Karpas-422 (cell line): Measurements from ENCODE around the gene BEND5. TPM values are rescaled to one million over a fixed set of nuclear protein-coding genes. Genes with fewer than 3 reads are reported as not detected.

ENCODE experiments used
- DNase-seq: peaks from one replicate; pipeline ENCODE4 v3.0.0-alpha.2; 2015
- H2AFZ ChIP-seq: fragments of 200-600 bp; sonication (generic); 2 replicates; pipeline ENCODE4 v1.6.1; 2014; ENCODE audit warnings: antibody characterized with exemption, low read length, mixed read lengths
- H3K27ac ChIP-seq: fragments of 200-600 bp; sonication (generic); 2 replicates; pipeline ENCODE4 v1.5.1; 2014; ENCODE audit warnings: mild to moderate bottlenecking, low read length, moderate library complexity
- H3K27me3 ChIP-seq: fragments of 200-600 bp; sonication (generic); 2 replicates; pipeline ENCODE4 v1.6.1; 2014; ENCODE audit warnings: low read length, mixed read lengths
- H3K36me3 ChIP-seq: fragments of 200-600 bp; sonication (generic); 2 replicates; pipeline ENCODE4 v1.6.1; 2014; ENCODE audit warnings: low read length, mixed read lengths; ENCODE audit not compliant: insufficient read depth
- H3K4me1 ChIP-seq: fragments of 200-600 bp; sonication (generic); 2 replicates; pipeline ENCODE4 v1.6.1; 2014; ENCODE audit warnings: mild to moderate bottlenecking, low read length, mixed read lengths
- H3K4me2 ChIP-seq: fragments of 200-600 bp; sonication (generic); 2 replicates; pipeline ENCODE4 v1.6.1; 2014; ENCODE audit warnings: low read length, low read depth, mild to moderate bottlenecking; ENCODE audit not compliant: poor library complexity, severe bottlenecking
- H3K4me3 ChIP-seq: fragments of 200-600 bp; sonication (generic); 2 replicates; pipeline ENCODE4 v1.5.1; 2014; ENCODE audit warnings: mild to moderate bottlenecking, antibody characterized with exemption, low read length, mixed read lengths
- H3K79me2 ChIP-seq: fragments of 200-600 bp; sonication (generic); 2 replicates; pipeline ENCODE4 v1.6.1; 2014; ENCODE audit warnings: mild to moderate bottlenecking, low read length, mixed read lengths
- H3K9ac ChIP-seq: fragments of 200-600 bp; sonication (generic); 2 replicates; pipeline ENCODE4 v1.6.0; 2014; ENCODE audit warnings: low read length
- H3K9me2 ChIP-seq: fragments of 200-600 bp; sonication (generic), shearing (Covaris generic); replicated peaks from 2 replicates; pipeline ENCODE4 v1.6.0; 2014; ENCODE audit warnings: mild to moderate bottlenecking, low read length, moderate library complexity; ENCODE audit not compliant: insufficient read depth
- H3K9me3 ChIP-seq: fragments of 300-700, 200-600 bp; sonication (generic); 2 replicates; pipeline ENCODE4 v1.6.1; 2014; ENCODE audit warnings: low read length, mixed read lengths
- H4K20me1 ChIP-seq: fragments of 200-600 bp; sonication (generic); 2 replicates; pipeline ENCODE4 v1.6.1; 2014; ENCODE audit warnings: mild to moderate bottlenecking, antibody characterized with exemption, low read length, low read depth; ENCODE audit not compliant: insufficient read depth
- total RNA-seq: library from RNA; depleted of rRNA; stranded (reverse); fragments of >200 nt; shearing (Covaris generic); gene quantifications from 2 replicates; pipeline ENCODE4 v1.2.3, GENCODE V29; 2014; ENCODE audit warnings: low replicate concordance

The BEND5 gene
- total RNA-seq, 1 experiment from 2014 or later, result not detected

- Histone ChIP-seq H3K27ac (no peak overlapping the region), H3K9me3 (no peaks in the 10 kb centered on the region), H2AFZ (no peak overlapping the region), H3K9ac (no peak overlapping the region), H3K4me2 (no peak overlapping the region), H3K79me2 (no peaks in the 10 kb centered on the region), H3K9me2 (no peaks in the 10 kb centered on the region), H3K4me3 (no peak overlapping the region), H3K27me3 (no peaks in the 10 kb centered on the region), H4K20me1 (no peaks in the 10 kb centered on the region), H3K36me3 (no peaks in the 10 kb centered on the region), H3K4me1 (no peaks in the 10 kb centered on the region)
- DNase-seq, result no peak
Observed at GRCh38 chr1:48761411-48761810, 15.3 kb downstream of the BEND5 start.

- H3K9ac ChIP-seq, result no peak overlapping the region
- no peak overlapping the region for H2AFZ ChIP-seq
- no peak for DNase-seq
- H3K4me3 ChIP-seq, result no peak overlapping the region
- no peaks in the 10 kb centered on the region for H3K27me3 ChIP-seq
- H3K4me1 ChIP-seq, result no peaks in the 10 kb centered on the region
- no peak overlapping the region for H3K4me2 ChIP-seq
- no peak overlapping the region for H3K27ac ChIP-seq
- no peaks in the 10 kb centered on the region for H3K36me3 ChIP-seq
- no peaks in the 10 kb centered on the region for H4K20me1 ChIP-seq
- H3K79me2 ChIP-seq, result no peaks in the 10 kb centered on the region
- no peaks in the 10 kb centered on the region for H3K9me2 ChIP-seq
- H3K9me3 ChIP-seq, result no peaks in the 10 kb centered on the region
Observed at GRCh38 chr1:48760857-48761256, 15.8 kb downstream of the BEND5 start.

GRCh38 chr1:48758976-48759375 lies 17.7 kb downstream of the BEND5 start:
- H3K9me2 ChIP-seq, result no peaks in the 10 kb centered on the region
- no peaks in the 10 kb centered on the region for H3K36me3 ChIP-seq

GRCh38 chr1:48757363-48757762 lies 19.3 kb downstream of the BEND5 start:
- Histone ChIP-seq H4K20me1 (no peaks in the 10 kb centered on the region), H3K27ac (no peak overlapping the region), H3K4me1 (no peaks in the 10 kb centered on the region)

More at GRCh38 chr1:48758976-48759375, 17.7 kb downstream of the BEND5 start:
- Histone ChIP-seq H3K4me2 (no peak overlapping the region), H2AFZ (no peak overlapping the region), H3K4me1 (no peaks in the 10 kb centered on the region), H3K79me2 (no peaks in the 10 kb centered on the region), H3K27ac (no peak overlapping the region), H3K9ac (no peak overlapping the region), H3K9me3 (no peaks in the 10 kb centered on the region), H3K4me3 (no peak overlapping the region), H3K27me3 (no peaks in the 10 kb centered on the region), H4K20me1 (no peaks in the 10 kb centered on the region)
- no peak for DNase-seq

GRCh38 chr1:48756683-48757316 lies 19.9 kb downstream of the BEND5 start:
- no peak overlapping the region for H3K27ac ChIP-seq
- H3K9ac ChIP-seq, result no peak overlapping the region
- no peaks in the 10 kb centered on the region for H3K27me3 ChIP-seq
- H4K20me1 ChIP-seq, result no peaks in the 10 kb centered on the region
- H3K4me3 ChIP-seq, result no peak overlapping the region
- no peak overlapping the region for H3K4me2 ChIP-seq
- no peaks in the 10 kb centered on the region for H3K36me3 ChIP-seq
- no peaks in the 10 kb centered on the region for H3K79me2 ChIP-seq
- no peak for DNase-seq
- H3K4me1 ChIP-seq, result no peaks in the 10 kb centered on the region
- H3K9me3 ChIP-seq, result no peaks in the 10 kb centered on the region
- no peak overlapping the region for H2AFZ ChIP-seq
- no peaks in the 10 kb centered on the region for H3K9me2 ChIP-seq

More at GRCh38 chr1:48757363-48757762, 19.3 kb downstream of the BEND5 start:
- no peaks in the 10 kb centered on the region for H3K9me3 ChIP-seq
- no peak overlapping the region for H3K9ac ChIP-seq
- no peak overlapping the region for H2AFZ ChIP-seq
- no peaks in the 10 kb centered on the region for H3K79me2 ChIP-seq
- H3K4me3 ChIP-seq, result no peak overlapping the region
- no peaks in the 10 kb centered on the region for H3K36me3 ChIP-seq
- DNase-seq, result no peak
- no peak overlapping the region for H3K4me2 ChIP-seq
- no peaks in the 10 kb centered on the region for H3K9me2 ChIP-seq
- H3K27me3 ChIP-seq, result no peaks in the 10 kb centered on the region

- Histone ChIP-seq H3K9me2 (no peaks in the 10 kb centered on the region), H3K4me2 (no peak overlapping the region), H3K9me3 (no peaks in the 10 kb centered on the region), H3K9ac (no peak overlapping the region), H2AFZ (no peak overlapping the region), H3K79me2 (no peaks in the 10 kb centered on the region), H3K36me3 (no peaks in the 10 kb centered on the region), H3K27me3 (no peaks in the 10 kb centered on the region), H3K4me1 (peaks cover 5% of the 10 kb centered on the region), H3K27ac (no peak overlapping the region), H3K4me3 (no peak overlapping the region), H4K20me1 (no peaks in the 10 kb centered on the region)
- no peak for DNase-seq
Observed at GRCh38 chr1:48753293-48753692, 23.4 kb downstream of the BEND5 start.

- peak overlapping the region; percentile 10 for H3K4me2 ChIP-seq
- H2AFZ ChIP-seq, result no peak overlapping the region
- H3K36me3 ChIP-seq, result no peaks in the 10 kb centered on the region
- no peaks in the 10 kb centered on the region for H4K20me1 ChIP-seq
- no peaks in the 10 kb centered on the region for H3K27me3 ChIP-seq
- H3K9me3 ChIP-seq, result no peaks in the 10 kb centered on the region
- no peaks in the 10 kb centered on the region for H3K9me2 ChIP-seq
- DNase-seq, result peak; percentile 73
- no peaks in the 10 kb centered on the region for H3K79me2 ChIP-seq
- peaks cover 5% of the 10 kb centered on the region for H3K4me1 ChIP-seq
- H3K4me3 ChIP-seq, result no peak overlapping the region
- no peak overlapping the region for H3K27ac ChIP-seq
- H3K9ac ChIP-seq, result no peak overlapping the region
Observed at GRCh38 chr1:48750109-48750508, 26.6 kb downstream of the BEND5 start.

- no peaks in the 10 kb centered on the region for H4K20me1 ChIP-seq
- H3K4me1 ChIP-seq, result peaks cover 5% of the 10 kb centered on the region
- no peaks in the 10 kb centered on the region for H3K79me2 ChIP-seq
- no peak overlapping the region for H3K4me2 ChIP-seq
- no peaks in the 10 kb centered on the region for H3K36me3 ChIP-seq
- no peaks in the 10 kb centered on the region for H3K9me2 ChIP-seq
- H3K27ac ChIP-seq, result no peak overlapping the region
- no peak for DNase-seq
- no peaks in the 10 kb centered on the region for H3K9me3 ChIP-seq
- H3K4me3 ChIP-seq, result no peak overlapping the region
- H3K27me3 ChIP-seq, result no peaks in the 10 kb centered on the region
- no peak overlapping the region for H2AFZ ChIP-seq
- H3K9ac ChIP-seq, result no peak overlapping the region
Observed at GRCh38 chr1:48749068-48749467, 27.6 kb downstream of the BEND5 start.
